H1 (cell line): ENCODE measurements around the gene ADGRA3. TPM values are rescaled to one million over a fixed set of nuclear protein-coding genes. Genes with fewer than 3 reads are reported as not detected.

ENCODE experiments used
- FOSL1 ChIP-seq: IDR thresholded peaks from 2 replicates; pipeline ENCODE4 v1.6.1; 2011; ENCODE audit warnings: mild to moderate bottlenecking, low read depth, low read length, moderate library complexity; ENCODE audit not compliant: insufficient read depth
- YY1 ChIP-seq: IDR thresholded peaks from 2 replicates; pipeline ENCODE4 v1.6.1; 2011; ENCODE audit warnings: low read depth, mild to moderate bottlenecking, low read length
- polyA plus RNA-seq, 7 experiments: library from polyadenylated mRNA; depleted of rRNA in 3 of 7; stranded (reverse) in 5 of 7; unstranded in 2 of 7; fragments of >200 nt in 5 of 7; fragments of 200-250 nt in 2 of 7; gene quantifications; 1 replicate in 5 of 7; 2 replicates in 1 of 7; 4 replicates in 1 of 7; pipeline versions ENCODE4 v1.2.1 to v1.2.3, GENCODE V29; 2011 to 2013; ENCODE audit warnings: missing spikeins in 2 of 7, mixed read lengths in 2 of 7
- total RNA-seq: library from RNA; stranded (reverse); fragmentation: NEBNext Ultra II Directional; extraction: Animal tissue kit (Norgen Biotek cat#: 25700); gene quantifications from 2 replicates; pipeline ENCODE4 v1.2.1, GENCODE V29; 2021

The ADGRA3 gene
- total and polyA plus RNA-seq, 2 of the 8 experiments (the other 6 are each of a cell fraction or from before 2014, with no cell fraction given): 31.5 to 63.0 TPM

DNA sequence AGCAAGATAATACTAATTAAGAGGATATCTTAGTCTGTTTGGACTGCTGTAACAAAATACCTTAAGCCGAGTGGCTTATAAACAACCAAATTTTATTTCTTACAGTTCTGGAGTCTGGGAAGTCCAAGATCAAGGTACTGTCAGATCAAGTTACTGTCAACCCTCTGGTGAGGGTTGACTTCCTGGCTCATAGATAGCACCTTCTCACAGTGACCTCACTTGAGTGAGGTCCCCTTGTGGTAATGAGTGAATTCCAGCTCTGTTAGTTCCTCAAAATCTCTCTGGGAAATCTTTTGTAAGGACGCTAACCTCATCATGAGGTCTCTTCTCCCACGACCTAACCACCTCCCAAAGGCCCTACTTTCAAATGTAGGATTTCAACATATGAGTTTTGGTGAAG is 36.9 kb upstream of the ADGRA3 start (continued):
- TF ChIP-seq YY1 (no peak), FOSL1 (no peak)
